Measurements from ENCODE around the gene HNF1A.

HNF1A gene

GRCh38 chr12:121003650-121004049 is 25.3 kb downstream of the HNF1A start:
- H3K9ac ChIP-seq (ENCODE audit: low read length): no peak overlapping the region
- peaks cover 40% of the 10 kb centered on the region for H3K36me3 ChIP-seq (ENCODE audit: control insufficient read depth, insufficient read depth, low read length, severe bottlenecking)
- no peaks in the 10 kb centered on the region for H3K9me3 ChIP-seq (ENCODE audit: control insufficient read depth, low read length)
- peaks cover 5% of the 10 kb centered on the region for H3K27me3 ChIP-seq (replicated peaks; ENCODE audit: control insufficient read depth, insufficient read depth, low read length)
- H3K4me3 ChIP-seq (ENCODE audit: low read length): no peak overlapping the region
- DNase-seq (ENCODE audit: low read depth): no peak
- H3K4me1 ChIP-seq (ENCODE audit: control insufficient read depth, insufficient read depth, low read length): peaks cover 7% of the 10 kb centered on the region

DNA sequence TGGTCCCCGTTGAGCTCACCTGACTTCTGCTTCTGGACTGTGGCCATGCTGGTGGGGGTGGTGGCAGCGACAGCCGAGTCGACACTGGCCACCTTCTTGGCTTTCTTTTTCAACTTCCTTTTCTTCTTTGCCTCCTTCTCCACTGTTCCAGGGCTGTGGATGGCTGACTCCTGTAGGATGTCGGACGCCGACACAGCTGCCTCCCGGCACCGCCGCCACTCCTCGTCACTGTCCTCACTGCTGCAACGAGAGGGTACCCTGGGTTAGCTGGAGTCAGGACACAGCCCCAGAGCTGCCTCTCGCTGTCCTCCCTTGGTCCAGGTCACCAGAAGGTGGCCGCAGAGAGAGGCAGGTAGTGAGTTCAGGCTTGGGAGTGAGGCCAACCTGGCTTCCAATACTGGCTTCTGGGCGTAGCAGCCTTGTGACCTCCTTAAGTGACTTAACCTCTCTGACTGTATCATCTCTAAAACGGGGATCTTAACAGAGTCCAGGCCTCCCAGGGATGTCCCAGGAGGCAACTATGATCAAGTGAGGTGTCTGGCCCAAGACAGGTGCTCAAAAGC is 26.0 kb downstream of the HNF1A start:
- no peaks in the 10 kb centered on the region for H3K9me3 ChIP-seq (ENCODE audit: control insufficient read depth, low read length)
- DNase-seq (ENCODE audit: low read depth): no peak
- H3K27me3 ChIP-seq (replicated peaks; ENCODE audit: control insufficient read depth, insufficient read depth, low read length): no peaks in the 10 kb centered on the region
- peaks cover 7% of the 10 kb centered on the region for H3K4me1 ChIP-seq (ENCODE audit: control insufficient read depth, insufficient read depth, low read length)
- peaks cover 47% of the 10 kb centered on the region for H3K36me3 ChIP-seq (ENCODE audit: control insufficient read depth, insufficient read depth, low read length, severe bottlenecking)
- no peak overlapping the region for H3K9ac ChIP-seq (ENCODE audit: low read length)
- no peak overlapping the region for H3K4me3 ChIP-seq (ENCODE audit: low read length)

DNA sequence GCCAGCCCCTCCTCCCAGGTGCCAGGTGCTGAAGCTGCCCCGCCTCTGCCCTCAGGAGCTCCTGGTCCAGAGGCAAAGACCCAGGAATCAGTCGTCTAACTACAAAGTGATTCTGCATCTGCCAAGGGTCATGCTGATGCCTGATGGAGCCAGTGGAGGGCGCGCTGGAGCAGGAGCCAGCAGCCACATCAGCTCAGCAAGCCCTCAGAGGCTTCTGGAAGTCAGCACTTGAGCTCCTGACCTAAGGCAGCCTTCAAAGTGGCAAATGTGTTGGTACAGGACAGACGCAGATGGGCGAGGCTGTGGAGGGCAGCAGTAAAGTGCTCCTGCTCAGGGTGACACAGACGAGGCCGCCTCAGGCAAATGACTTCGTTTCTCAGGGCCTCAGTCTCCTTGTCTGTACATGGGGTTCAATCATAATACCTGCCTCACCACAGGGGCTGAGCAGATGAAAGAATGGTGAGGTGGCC is 27.0 kb downstream of the HNF1A start:
- H3K9me3 ChIP-seq (ENCODE audit: control insufficient read depth, low read length): no peaks in the 10 kb centered on the region
- no peak overlapping the region for H3K9ac ChIP-seq (ENCODE audit: low read length)
- H3K27me3 ChIP-seq (replicated peaks; ENCODE audit: control insufficient read depth, insufficient read depth, low read length): no peaks in the 10 kb centered on the region
- H3K4me1 ChIP-seq (ENCODE audit: control insufficient read depth, insufficient read depth, low read length): no peaks in the 10 kb centered on the region
- peaks cover 56% of the 10 kb centered on the region for H3K36me3 ChIP-seq (ENCODE audit: control insufficient read depth, insufficient read depth, low read length, severe bottlenecking)
- no peak overlapping the region for H3K4me3 ChIP-seq (ENCODE audit: low read length)
- DNase-seq (ENCODE audit: low read depth): peak; percentile 50

- H3K27me3 ChIP-seq (replicated peaks; ENCODE audit: control insufficient read depth, insufficient read depth, low read length): no peaks in the 10 kb centered on the region
- H3K36me3 ChIP-seq (ENCODE audit: control insufficient read depth, insufficient read depth, low read length, severe bottlenecking): peaks cover 64% of the 10 kb centered on the region
These were observed 30.2 kb downstream of the HNF1A start for GRCh38 chr12:121008347-121009098.

GRCh38 chr12:121009741-121010140 is 31.4 kb downstream of the HNF1A start:
- H3K9ac ChIP-seq (ENCODE audit: low read length): no peak overlapping the region
- no peaks in the 10 kb centered on the region for H3K9me3 ChIP-seq (ENCODE audit: control insufficient read depth, low read length)
- DNase-seq (ENCODE audit: low read depth): peak; percentile 48
- H3K4me3 ChIP-seq (ENCODE audit: low read length): no peak overlapping the region
- no peaks in the 10 kb centered on the region for H3K27me3 ChIP-seq (replicated peaks; ENCODE audit: control insufficient read depth, insufficient read depth, low read length)
- peaks cover 52% of the 10 kb centered on the region for H3K36me3 ChIP-seq (ENCODE audit: control insufficient read depth, insufficient read depth, low read length, severe bottlenecking)
- no peaks in the 10 kb centered on the region for H3K4me1 ChIP-seq (ENCODE audit: control insufficient read depth, insufficient read depth, low read length)

More at GRCh38 chr12:121008347-121009098, 30.2 kb downstream of the HNF1A start:
- no peak overlapping the region for H3K9ac ChIP-seq (ENCODE audit: low read length)
- no peak for DNase-seq (ENCODE audit: low read depth)
- H3K4me3 ChIP-seq (ENCODE audit: low read length): no peak overlapping the region
- no peaks in the 10 kb centered on the region for H3K4me1 ChIP-seq (ENCODE audit: control insufficient read depth, insufficient read depth, low read length)
- H3K9me3 ChIP-seq (ENCODE audit: control insufficient read depth, low read length): no peaks in the 10 kb centered on the region

GRCh38 chr12:121010860-121011259 is 32.5 kb downstream of the HNF1A start:
- Histone ChIP-seq H3K27me3 (replicated peaks; ENCODE audit: control insufficient read depth, insufficient read depth, low read length) (no peaks in the 10 kb centered on the region), H3K9ac (ENCODE audit: low read length) (no peak overlapping the region), H3K4me1 (ENCODE audit: control insufficient read depth, insufficient read depth, low read length) (peaks cover 8% of the 10 kb centered on the region), H3K4me3 (ENCODE audit: low read length) (no peak overlapping the region), H3K9me3 (ENCODE audit: control insufficient read depth, low read length) (no peaks in the 10 kb centered on the region), H3K36me3 (ENCODE audit: control insufficient read depth, insufficient read depth, low read length, severe bottlenecking) (peaks cover 46% of the 10 kb centered on the region)
- DNase-seq (ENCODE audit: low read depth): no peak

GRCh38 chr12:121011820-121012219 is 33.5 kb downstream of the HNF1A start:
- peaks cover 42% of the 10 kb centered on the region for H3K36me3 ChIP-seq (ENCODE audit: control insufficient read depth, insufficient read depth, low read length, severe bottlenecking)

GRCh38 chr12:121013715-121014114 is 35.4 kb downstream of the HNF1A start:
- Histone ChIP-seq H3K4me3 (ENCODE audit: low read length) (no peak overlapping the region), H3K9me3 (ENCODE audit: control insufficient read depth, low read length) (no peaks in the 10 kb centered on the region), H3K27me3 (replicated peaks; ENCODE audit: control insufficient read depth, insufficient read depth, low read length) (no peaks in the 10 kb centered on the region), H3K36me3 (ENCODE audit: control insufficient read depth, insufficient read depth, low read length, severe bottlenecking) (peaks cover 29% of the 10 kb centered on the region), H3K4me1 (ENCODE audit: control insufficient read depth, insufficient read depth, low read length) (peaks cover 9% of the 10 kb centered on the region), H3K9ac (ENCODE audit: low read length) (no peak overlapping the region)
- no peak for DNase-seq (ENCODE audit: low read depth)

More at GRCh38 chr12:121011820-121012219, 33.5 kb downstream of the HNF1A start:
- H3K9ac ChIP-seq (ENCODE audit: low read length): no peak overlapping the region
- no peak for DNase-seq (ENCODE audit: low read depth)
- H3K4me3 ChIP-seq (ENCODE audit: low read length): no peak overlapping the region
- H3K9me3 ChIP-seq (ENCODE audit: control insufficient read depth, low read length): no peaks in the 10 kb centered on the region
- H3K4me1 ChIP-seq (ENCODE audit: control insufficient read depth, insufficient read depth, low read length): peaks cover 9% of the 10 kb centered on the region
- H3K27me3 ChIP-seq (replicated peaks; ENCODE audit: control insufficient read depth, insufficient read depth, low read length): no peaks in the 10 kb centered on the region

DNA sequence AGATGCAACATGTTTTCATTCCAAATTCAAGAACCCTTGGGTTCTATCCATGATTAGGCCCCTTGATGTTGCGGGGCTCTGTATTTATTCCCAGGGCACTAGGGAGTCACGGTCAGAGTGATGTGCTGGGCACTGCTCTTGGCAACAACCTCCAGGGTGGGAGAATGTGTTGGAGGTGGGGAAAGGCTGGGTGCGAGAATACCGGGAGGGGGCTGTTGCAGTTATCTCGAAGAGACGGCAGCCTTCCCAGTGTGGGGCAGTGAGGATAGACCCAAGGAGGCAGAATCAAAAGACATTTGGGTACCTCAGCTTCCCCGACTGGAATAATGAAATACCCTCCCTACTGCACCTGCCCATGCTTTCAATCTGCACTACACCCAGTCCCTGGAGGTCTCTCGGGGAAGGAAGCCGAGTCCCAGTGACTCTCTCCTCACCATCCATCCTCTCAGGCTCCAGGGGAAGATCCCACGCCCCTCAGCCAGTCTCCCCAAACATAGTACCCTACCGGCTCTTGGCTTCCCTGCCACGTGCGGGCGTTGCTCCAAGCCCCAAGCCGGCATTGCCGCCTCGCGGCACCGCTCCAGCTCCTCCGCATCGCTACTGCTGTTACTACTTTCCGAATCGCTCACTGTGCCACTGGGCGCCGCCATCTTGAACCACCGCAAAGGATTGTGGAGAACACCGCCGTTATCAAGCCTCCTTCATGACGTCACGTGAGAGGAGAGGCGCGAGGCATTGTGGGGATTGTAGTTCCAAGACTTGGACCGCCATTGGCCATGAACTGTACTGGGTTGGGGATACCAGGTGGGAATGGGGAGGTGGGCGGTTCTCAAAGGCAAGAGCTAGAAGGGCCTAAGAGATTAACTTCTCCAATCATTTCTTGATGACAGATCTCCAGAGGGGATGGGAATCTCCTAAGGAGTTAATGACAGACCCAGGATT is 37.8 kb downstream of the HNF1A start, which contains the start of gene C12orf43:
Gene C12orf43, minus strand, starts transcription at position 663 of the 942 bp plus-strand sequence. Its CDS starts 13 bp downstream, at position 650.
- DNase-seq (ENCODE audit: low read depth): peak; percentile 98
- H3K4me1 ChIP-seq (ENCODE audit: control insufficient read depth, insufficient read depth, low read length): peaks cover 9% of the 10 kb centered on the region
- peak within 1 kb of the TSS; percentile 85 for H3K9ac ChIP-seq (ENCODE audit: low read length)
- no peaks in the 10 kb centered on the region for H3K27me3 ChIP-seq (replicated peaks; ENCODE audit: control insufficient read depth, insufficient read depth, low read length)
- peak within 1 kb of the TSS; percentile 96 for H3K4me3 ChIP-seq (ENCODE audit: low read length)
- H3K9me3 ChIP-seq (ENCODE audit: control insufficient read depth, low read length): no peaks in the 10 kb centered on the region
- H3K36me3 ChIP-seq (ENCODE audit: control insufficient read depth, insufficient read depth, low read length, severe bottlenecking): peaks cover 13% of the 10 kb centered on the region

GRCh38 chr12:121017966-121018491 is 39.7 kb downstream of the HNF1A start:
- H3K9me3 ChIP-seq (ENCODE audit: control insufficient read depth, low read length): no peaks in the 10 kb centered on the region
- peaks cover 9% of the 10 kb centered on the region for H3K4me1 ChIP-seq (ENCODE audit: control insufficient read depth, insufficient read depth, low read length)
- no peak for DNase-seq (ENCODE audit: low read depth)
- H3K36me3 ChIP-seq (ENCODE audit: control insufficient read depth, insufficient read depth, low read length, severe bottlenecking): peaks cover 5% of the 10 kb centered on the region
- H3K9ac ChIP-seq (ENCODE audit: low read length): no peak overlapping the region
- H3K27me3 ChIP-seq (replicated peaks; ENCODE audit: control insufficient read depth, insufficient read depth, low read length): no peaks in the 10 kb centered on the region
- no peak overlapping the region for H3K4me3 ChIP-seq (ENCODE audit: low read length)
